ENCODE data around the gene XYLT1. TPM values are rescaled to one million over a fixed set of nuclear protein-coding genes. Genes with fewer than 3 reads are reported as not detected.
"Not testable (repeated sequence)": the region's sequence is repeated elsewhere in the genome, so short reads cannot be mapped to it uniquely, and the experiment has no call there.

Gene XYLT1
- total and polyA plus RNA-seq, 8 donors = 6.0 to 8.4 (median 7.3) TPM

DNA sequence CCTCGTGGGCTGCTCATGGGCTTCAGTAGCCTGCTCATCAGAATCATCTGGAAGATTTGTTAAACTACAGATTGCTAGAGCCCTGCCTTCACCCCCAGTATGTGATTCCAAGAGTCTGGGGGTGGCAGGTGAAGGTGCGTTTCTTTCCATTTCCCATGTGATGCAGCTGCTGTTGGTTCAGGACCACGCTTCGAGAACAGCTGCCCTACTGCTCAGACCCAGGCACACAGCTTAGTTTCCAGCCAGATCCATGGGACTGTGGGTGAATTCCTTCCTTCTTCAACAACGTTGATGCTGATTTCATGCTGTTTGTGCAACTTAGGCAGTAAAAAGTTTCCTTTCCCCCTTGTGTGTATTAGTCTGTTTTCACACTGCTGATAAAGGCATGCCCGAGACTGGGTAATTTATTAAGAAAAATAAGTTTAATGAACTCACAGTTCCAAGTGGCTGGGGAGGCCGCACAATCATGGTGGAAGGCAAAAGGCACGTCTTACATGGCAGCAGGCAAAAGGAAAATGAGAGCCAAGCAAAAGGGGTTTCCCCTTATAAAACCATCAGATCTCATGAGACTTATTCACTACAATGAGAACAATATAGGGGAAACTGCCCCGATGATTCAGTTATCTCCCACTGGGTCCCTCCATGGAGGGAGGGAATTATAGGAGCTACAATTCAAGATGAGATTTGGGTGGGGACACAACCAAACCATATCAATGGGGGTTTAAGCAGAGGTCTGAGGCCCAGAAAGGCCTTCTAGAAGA, 159.2 kb downstream of the XYLT1 start:
- peaks cover 3 to 4% of the 10 kb centered on the region in 2 donors for H3K4me1 ChIP-seq

DNA sequence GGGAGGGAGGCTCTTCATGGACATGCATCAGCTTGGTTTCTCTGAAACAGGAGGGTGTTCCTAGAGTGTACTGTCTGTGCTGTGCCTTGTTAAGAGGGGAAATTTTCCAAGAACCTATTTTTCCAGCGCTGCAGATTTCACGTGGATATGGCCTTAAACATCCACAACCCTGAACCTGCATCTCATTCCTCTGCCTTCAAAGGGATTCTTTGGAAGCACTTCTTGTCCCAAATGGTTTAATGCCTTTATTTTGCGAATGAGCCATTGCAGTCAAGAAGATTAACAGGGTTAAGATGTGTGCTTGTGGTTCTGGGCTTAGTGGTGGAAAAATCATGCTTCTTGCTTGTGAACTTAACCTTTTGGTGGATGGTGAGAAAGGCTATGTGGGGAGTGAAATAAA, 161.2 kb downstream of the XYLT1 start:
- ATAC-seq = no peak
- H3K27me3 ChIP-seq = no peaks in the 10 kb centered on the region
- H3K27ac ChIP-seq = no peak overlapping the region

More for the DNA sequence above, 159.2 kb downstream of the XYLT1 start:
- DNase-seq (no peak), ATAC-seq (no peak)
- Histone ChIP-seq H3K36me3 (no peaks in the 10 kb centered on the region), H3K9me3 (no peaks in the 10 kb centered on the region), H3K4me3 (no peak overlapping the region), H3K27ac (no peak overlapping the region), H3K27me3 (no peaks in the 10 kb centered on the region)
- TF ChIP-seq, protein P1, sequence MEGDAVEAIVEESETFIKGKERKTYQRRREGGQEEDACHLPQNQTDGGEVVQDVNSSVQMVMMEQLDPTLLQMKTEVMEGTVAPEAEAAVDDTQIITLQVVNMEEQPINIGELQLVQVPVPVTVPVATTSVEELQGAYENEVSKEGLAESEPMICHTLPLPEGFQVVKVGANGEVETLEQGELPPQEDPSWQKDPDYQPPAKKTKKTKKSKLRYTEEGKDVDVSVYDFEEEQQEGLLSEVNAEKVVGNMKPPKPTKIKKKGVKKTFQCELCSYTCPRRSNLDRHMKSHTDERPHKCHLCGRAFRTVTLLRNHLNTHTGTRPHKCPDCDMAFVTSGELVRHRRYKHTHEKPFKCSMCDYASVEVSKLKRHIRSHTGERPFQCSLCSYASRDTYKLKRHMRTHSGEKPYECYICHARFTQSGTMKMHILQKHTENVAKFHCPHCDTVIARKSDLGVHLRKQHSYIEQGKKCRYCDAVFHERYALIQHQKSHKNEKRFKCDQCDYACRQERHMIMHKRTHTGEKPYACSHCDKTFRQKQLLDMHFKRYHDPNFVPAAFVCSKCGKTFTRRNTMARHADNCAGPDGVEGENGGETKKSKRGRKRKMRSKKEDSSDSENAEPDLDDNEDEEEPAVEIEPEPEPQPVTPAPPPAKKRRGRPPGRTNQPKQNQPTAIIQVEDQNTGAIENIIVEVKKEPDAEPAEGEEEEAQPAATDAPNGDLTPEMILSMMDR (IDR thresholded peaks at IDR 0.05) = no peak
- intact Hi-C loops (cut with DNase I) = no loop called here

DNA sequence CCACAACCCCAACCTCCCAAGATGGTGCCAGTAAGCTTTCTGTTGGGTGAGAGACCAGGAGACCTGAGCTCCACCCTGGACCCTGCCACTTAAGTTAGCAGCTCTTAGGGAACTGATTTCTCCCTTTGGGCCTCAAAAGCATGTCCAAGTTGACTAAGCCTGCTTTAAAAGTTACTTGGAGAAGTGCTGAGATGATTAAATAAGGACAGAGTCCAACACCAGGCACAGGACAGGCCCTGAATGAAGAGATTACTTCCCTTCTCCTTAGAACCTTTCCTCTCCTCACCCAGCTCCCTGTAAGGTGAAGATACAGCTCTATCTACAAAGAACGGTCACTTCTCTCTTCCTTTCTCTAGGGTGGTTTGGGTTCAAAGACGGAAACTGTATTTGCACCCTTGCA, 162.6 kb downstream of the XYLT1 start:
- intact Hi-C loops (cut with DNase I) = no loop called here
- no peak overlapping the region for H3K27ac ChIP-seq

More for the DNA sequence above, 161.2 kb downstream of the XYLT1 start:
- H3K4me3 ChIP-seq = no peak overlapping the region
- TF ChIP-seq, protein P1 (IDR thresholded peaks at IDR 0.05) = no peak
- H3K36me3 ChIP-seq = no peaks in the 10 kb centered on the region
- intact Hi-C loops (cut with DNase I) = no loop called here
- H3K4me1 ChIP-seq = peaks cover 4 to 7% of the 10 kb centered on the region in 2 donors
- no peaks in the 10 kb centered on the region for H3K9me3 ChIP-seq
- DNase-seq = no peak

DNA sequence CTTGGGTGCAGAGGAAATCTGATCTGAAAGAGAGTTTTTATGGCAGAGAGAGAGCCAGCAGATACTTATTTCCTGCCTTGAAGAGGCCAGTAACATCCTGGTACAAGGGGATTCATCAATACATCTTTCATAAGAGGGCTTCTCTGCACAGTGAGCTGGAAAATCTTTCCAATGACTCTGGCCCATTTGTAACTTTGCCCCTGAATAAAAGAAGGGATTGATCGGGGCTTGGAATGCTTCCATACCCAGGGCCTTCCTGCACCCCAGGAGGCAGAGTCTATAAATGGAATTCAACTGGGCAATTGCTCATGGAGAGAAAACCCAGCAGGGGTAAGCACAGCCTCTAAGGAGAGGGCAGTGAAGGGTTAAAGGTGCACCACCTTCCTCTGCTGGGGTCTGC, 163.3 kb downstream of the XYLT1 start:
- H3K27me3 ChIP-seq = no peaks in the 10 kb centered on the region
- no peak overlapping the region for H3K27ac ChIP-seq
- TF ChIP-seq, protein P1 (IDR thresholded peaks at IDR 0.05) = no peak
- H3K36me3 ChIP-seq = no peaks in the 10 kb centered on the region
- H3K4me1 ChIP-seq = peaks cover 4 to 9% of the 10 kb centered on the region in 2 donors
- H3K4me3 ChIP-seq = no peak overlapping the region
- ATAC-seq = no peak
- H3K9me3 ChIP-seq = no peaks in the 10 kb centered on the region
- DNase-seq = no peak
- intact Hi-C loops (cut with DNase I) = no loop called here

More for the DNA sequence above, 162.6 kb downstream of the XYLT1 start:
- Histone ChIP-seq H3K4me3 (no peak overlapping the region), H3K4me1 (peaks cover 6 to 8% of the 10 kb centered on the region in 2 donors), H3K27me3 (no peaks in the 10 kb centered on the region), H3K36me3 (no peaks in the 10 kb centered on the region), H3K9me3 (no peaks in the 10 kb centered on the region)
- no peak for ATAC-seq
- DNase-seq = no peak
- TF ChIP-seq, protein P1 (IDR thresholded peaks at IDR 0.05) = no peak

DNA sequence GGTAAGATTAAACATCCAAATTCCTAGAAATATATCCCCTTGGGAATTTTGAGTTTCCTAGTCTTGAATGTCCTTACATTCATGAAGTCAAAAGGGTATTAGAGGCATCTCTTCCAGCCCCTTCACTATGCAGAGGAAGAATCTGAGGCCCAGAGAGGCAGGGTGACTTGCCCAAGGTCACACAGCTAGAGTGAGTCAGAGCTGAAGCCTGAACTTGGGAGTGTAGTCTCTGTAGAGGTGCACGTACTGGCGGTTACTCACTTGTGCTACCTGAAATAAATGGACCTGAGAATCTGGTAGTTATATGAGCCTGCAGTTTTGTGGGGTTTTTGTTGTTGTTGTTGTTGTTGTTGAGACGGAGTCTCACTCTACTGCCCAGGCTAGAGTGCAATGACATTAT, 164.0 kb downstream of the XYLT1 start:
- Histone ChIP-seq H3K9me3 (no peaks in the 10 kb centered on the region), H3K4me3 (no peak overlapping the region), H3K36me3 (no peaks in the 10 kb centered on the region), H3K4me1 (peaks cover 4 to 16% of the 10 kb centered on the region in 2 donors), H3K27ac (no peak overlapping the region), H3K27me3 (no peaks in the 10 kb centered on the region)
- ATAC-seq = no peak
- TF ChIP-seq, protein P1 (IDR thresholded peaks at IDR 0.05) = no peak
- intact Hi-C loops (cut with DNase I) = no loop called here
- no peak for DNase-seq

DNA sequence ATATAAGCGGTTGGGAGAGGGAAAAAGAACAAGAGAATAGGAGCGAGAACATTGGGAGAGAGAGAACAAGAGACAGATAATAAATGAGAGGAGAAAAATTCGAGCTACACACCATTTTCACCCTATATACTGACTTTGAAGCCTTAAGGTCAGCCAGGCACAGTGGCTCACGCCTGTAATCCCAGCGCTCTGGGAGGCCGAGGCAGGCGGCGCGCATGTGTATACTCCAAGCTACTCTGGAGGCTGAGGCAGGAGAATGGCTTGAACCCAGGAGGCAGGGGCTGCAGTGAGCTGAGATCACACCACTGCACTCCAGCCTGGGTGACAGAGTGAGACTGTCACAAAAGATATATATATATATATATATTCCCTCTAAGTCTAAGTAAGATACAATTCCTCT, 164.5 kb downstream of the XYLT1 start:
- H3K4me3 ChIP-seq; H3K27ac ChIP-seq; DNase-seq; H3K36me3 ChIP-seq; H3K9me3 ChIP-seq; H3K27me3 ChIP-seq; ATAC-seq; intact Hi-C loops (cut with DNase I): not testable (repeated sequence)
- peaks cover 4 to 22% of the 10 kb centered on the region in 2 donors for H3K4me1 ChIP-seq
